HepG2 (cell line): ENCODE measurements around the gene MBTPS1. TPM values are rescaled to one million over a fixed set of nuclear protein-coding genes. Genes with fewer than 3 reads are reported as not detected.
A peak's percentile ranks its signal among the peaks of the same experiment; 100 is the strongest.

Experiments used
- ATAC-seq: fragments of 200-7000 bp; cut with Tn5 transposase; 3 replicates; pipeline ENCODE4 v1.9.1; 2020; ENCODE audit warnings: mild to moderate bottlenecking, moderate library complexity
- BruUV-seq: library from RNA; stranded (reverse); fragments of 400-500 nt; replicated peaks from 2 replicates; lab custom pipeline; 2021; lab: Mats Ljungman, UMichigan
- CTCF ChIA-PET: fragments of 300-600 bp; formaldehyde crosslinking; extraction: SDS; loops from one replicate; lab custom pipeline; 2021; ENCODE audit warnings: low total read pairs, inconsistent platforms, low intra/inter-chr PET ratio; lab: Yijun Ruan, JAX
- POLR2A ChIA-PET: fragments of 350-600 bp; sonication (Branson Sonifier 250); formaldehyde crosslinking; loops from one replicate; lab custom pipeline; 2020; ENCODE audit warnings: antibody characterized with exemption, inconsistent platforms; lab: Yijun Ruan, JAX
- DNase-seq: peaks from one replicate; pipeline ENCODE4 v3.0.0-alpha.2; 2015; ENCODE audit warnings: low spot score
- FAIRE-seq: peaks from 3 replicates; lab custom pipeline; 2011; peaks lifted over from hg19 to GRCh38; lab: Jason Lieb, UNC
- H2AFZ ChIP-seq: one replicate; pipeline ENCODE4 v1.6.1; 2011; ENCODE audit warnings: low read length, inconsistent platforms
- H3K27ac ChIP-seq: fragments of 300-600 bp; 3 replicates; pipeline ENCODE4 v1.8.0; 2011; ENCODE audit warnings: mixed run types, mild to moderate bottlenecking, mixed read lengths, low read length, inconsistent platforms; ENCODE audit not compliant: insufficient read depth; ENCODE audit errors: extremely low read length
- H3K27me3 ChIP-seq, 2 experiments: fragments of 200-600 bp in 1 of 2; 2 replicates in 1 of 2; 3 replicates in 1 of 2; pipeline versions ENCODE4 v1.6.0 to v1.8.0; 2011; ENCODE audit warnings: low read length in 2 of 2, mild to moderate bottlenecking in 2 of 2, moderate library complexity in 2 of 2, inconsistent platforms in 1 of 2; ENCODE audit not compliant: insufficient read depth in 2 of 2, control insufficient read depth in 1 of 2
- H3K36me3 ChIP-seq, 2 experiments: fragments of 200-600 bp in 1 of 2; replicated peaks in 1 of 2; 2 replicates in 1 of 2; 3 replicates in 1 of 2; pipeline versions ENCODE4 v1.5.1 to v1.8.0; 2011; ENCODE audit warnings: low read length in 2 of 2, inconsistent platforms in 1 of 2; ENCODE audit not compliant: insufficient read depth in 2 of 2, control insufficient read depth in 1 of 2
- H3K4me1 ChIP-seq: 2 replicates; pipeline ENCODE4 v1.5.1; 2012; ENCODE audit warnings: low read length, inconsistent platforms; ENCODE audit not compliant: insufficient read depth
- H3K4me2 ChIP-seq: 2 replicates; pipeline ENCODE4 v1.6.0; 2011; ENCODE audit warnings: low read depth, low read length, inconsistent platforms
- H3K4me3 ChIP-seq, 3 experiments: fragments of 200-600 bp in 1 of 3; sonication (generic), shearing (Covaris generic) in 1 of 3; replicated peaks in 1 of 3; 2 replicates each; pipeline ENCODE4 v1.5.1; 2011 to 2016; ENCODE audit warnings: low read length in 3 of 3, inconsistent platforms in 2 of 3, low read depth in 2 of 3, mild to moderate bottlenecking in 2 of 3, control low read depth in 1 of 3, mixed read lengths in 1 of 3; ENCODE audit not compliant: insufficient read depth in 1 of 3
- H3K79me2 ChIP-seq: one replicate; pipeline ENCODE4 v1.6.1; 2011; ENCODE audit warnings: low read length, inconsistent platforms; ENCODE audit not compliant: insufficient read depth
- H3K9ac ChIP-seq: 2 replicates; pipeline ENCODE4 v1.6.0; 2011; ENCODE audit warnings: mild to moderate bottlenecking, low read depth, low read length, inconsistent platforms; ENCODE audit not compliant: insufficient read depth
- H3K9me3 ChIP-seq: 2 replicates; pipeline ENCODE4 v1.5.1; 2012; ENCODE audit warnings: mild to moderate bottlenecking, low read length
- H4K20me1 ChIP-seq: 2 replicates; pipeline ENCODE4 v1.6.0; 2011; ENCODE audit warnings: inconsistent platforms, mild to moderate bottlenecking, low read length, moderate library complexity; ENCODE audit not compliant: insufficient read depth
- ZFP91 ChIP-seq: sonication (generic); formaldehyde crosslinking; IDR thresholded peaks from 2 replicates; pipeline ENCODE4 v1.9.0; 2022; ENCODE audit warnings: missing genetic modification reagents, mild to moderate bottlenecking, borderline replicate concordance
- ZNF75D ChIP-seq: sonication (generic); formaldehyde crosslinking; IDR thresholded peaks from 2 replicates; pipeline ENCODE4 v1.8.1; 2023; ENCODE audit warnings: missing genetic modification reagents, mild to moderate bottlenecking, borderline replicate concordance
- ZNF761 ChIP-seq: sonication (generic); formaldehyde crosslinking; conservative IDR thresholded peaks from 2 replicates; pipeline ENCODE4 v1.4.0; 2020; ENCODE audit warnings: mild to moderate bottlenecking, missing genetic modification reagents
- WGBS: methylation state at CpG from one replicate; pipeline ENCODE4 v1.1.6; 2017; ENCODE audit warnings: low lambda C conversion rate; 5-methylcytosine and 5-hydroxymethylcytosine counted together
- in situ Hi-C: cut with HindIII; loops from 2 replicates; pipeline ENCODE4 v1.10.0; 2017; ENCODE audit warnings: low pct_unique_long_range_greater_than_20kb; ENCODE audit not compliant: extremely low pct_ligation_motif_present
- intact Hi-C: fragments of 100-400 bp; cut with micrococcal nuclease; formaldehyde crosslinking; loops from one replicate; pipeline ENCODE4 v1.10.0; 2022; ENCODE audit not compliant: unreplicated experiment
- polyA plus RNA-seq, 8 experiments: library from polyadenylated mRNA; depleted of rRNA in 3 of 8; stranded (reverse) in 7 of 8; unstranded in 1 of 8; fragments of >200 nt; fragmentation: Illumina TruSeq in 4 of 8; extraction: Trizol in 4 of 8; gene quantifications; 2 replicates each; pipeline versions ENCODE4 v1.2.1 to v1.2.3, GENCODE V29; 2011 to 2016; ENCODE audit warnings: low read depth in 4 of 8, missing spikeins in 1 of 8, mixed read lengths in 1 of 8; ENCODE audit not compliant: insufficient read depth in 1 of 8
- total RNA-seq, 5 experiments: library from RNA; depleted of rRNA; stranded (reverse); fragments of >200 nt; fragmentation: Illumina TruSeq; extraction: Trizol; gene quantifications; 2 replicates each; pipeline ENCODE4 v1.2.3, GENCODE V29; 2016; ENCODE audit warnings: low read depth in 1 of 5
- TF ChIP-seq, protein P1 (sequence below), 2 experiments: sonication (generic) in 1 of 2; formaldehyde crosslinking in 1 of 2; IDR thresholded peaks; 2 replicates each; pipeline versions ENCODE4 v1.5.1 to v1.6.1; 2011 to 2020; ENCODE audit warnings: borderline replicate concordance in 1 of 2, low read depth in 1 of 2, low read length in 1 of 2, mild to moderate bottlenecking in 1 of 2, missing genetic modification reagents in 1 of 2, moderate library complexity in 1 of 2

Gene MBTPS1
- total and polyA plus RNA-seq, 2 of the 13 experiments (the other 11 are each of a cell fraction or from before 2014, with no cell fraction given), result 56.7 to 91.3 TPM

GRCh38 chr16:84137287-84137686, 20.5 kb upstream of the MBTPS1 start:
- TF ChIP-seq, protein P1, sequence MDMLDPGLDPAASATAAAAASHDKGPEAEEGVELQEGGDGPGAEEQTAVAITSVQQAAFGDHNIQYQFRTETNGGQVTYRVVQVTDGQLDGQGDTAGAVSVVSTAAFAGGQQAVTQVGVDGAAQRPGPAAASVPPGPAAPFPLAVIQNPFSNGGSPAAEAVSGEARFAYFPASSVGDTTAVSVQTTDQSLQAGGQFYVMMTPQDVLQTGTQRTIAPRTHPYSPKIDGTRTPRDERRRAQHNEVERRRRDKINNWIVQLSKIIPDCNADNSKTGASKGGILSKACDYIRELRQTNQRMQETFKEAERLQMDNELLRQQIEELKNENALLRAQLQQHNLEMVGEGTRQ (IDR thresholded peaks at IDR 0.05; ENCODE audit: low read depth, low read length), result no peak
- TF ChIP-seq, protein P1 (CRISPR knock-in tag; IDR thresholded peaks at IDR 0.05; ENCODE audit: borderline replicate concordance), result no peak
- TF ChIP-seq ZNF75D (0 out of 2 replicates have a peak, but pooled peaks have one; percentile 47), ZNF761 (CRISPR knock-in tag) (no peak), ZFP91 (CRISPR knock-in tag) (0 out of 2 replicates have a peak, but pooled peaks have one; percentile 18)
- TF ChIP-seq, all 625 proteins: peak for 2
- H3K4me1 ChIP-seq, result peaks cover 76% of the 10 kb centered on the region
- H3K4me2 ChIP-seq, result no peak overlapping the region
- intact Hi-C loops (no loop called here), in situ Hi-C loops (no loop called here)
- no peaks in the 10 kb centered on the region for H3K27me3 ChIP-seq
- ChIA-PET POLR2A (interaction anchor here (1.1 to 8.6 kb wide), 3 partner anchors 19 to 41 kb away, joined by 3 to 142 read pairs (median 4); partner anchors contain the start of gene MBTPS1), CTCF (no interaction called here)
- no peaks in the 10 kb centered on the region for H3K9me3 ChIP-seq
- no TSS peak for BruUV-seq
- H3K36me3 ChIP-seq, result no peaks in the 10 kb centered on the region
- peaks cover 62% of the 10 kb centered on the region for H3K79me2 ChIP-seq
- peak overlapping the region; percentile 2 for H3K27ac ChIP-seq
- FAIRE-seq, result no peak
- 98% methylated on average over 8 of the region's 8 CpGs for WGBS
- no peak for DNase-seq
- H2AFZ ChIP-seq, result no peak overlapping the region
- H3K4me3 ChIP-seq, result no peak overlapping the region
- no peak overlapping the region for H3K9ac ChIP-seq
- peaks cover 3% of the 10 kb centered on the region; the same call in 1 of the 2 replicates for H4K20me1 ChIP-seq
- ATAC-seq, result no peak
